ENCODE results near the gene PGAP2. TPM values are rescaled to one million over a fixed set of nuclear protein-coding genes. Genes with fewer than 3 reads are reported as not detected.
"Not testable (repeated sequence)": the region's sequence is repeated elsewhere in the genome, so short reads cannot be mapped to it uniquely, and the experiment has no call there.

Gene PGAP2
- total RNA-seq, 1 donor from 2014 or later: 10.0 TPM

DNA sequence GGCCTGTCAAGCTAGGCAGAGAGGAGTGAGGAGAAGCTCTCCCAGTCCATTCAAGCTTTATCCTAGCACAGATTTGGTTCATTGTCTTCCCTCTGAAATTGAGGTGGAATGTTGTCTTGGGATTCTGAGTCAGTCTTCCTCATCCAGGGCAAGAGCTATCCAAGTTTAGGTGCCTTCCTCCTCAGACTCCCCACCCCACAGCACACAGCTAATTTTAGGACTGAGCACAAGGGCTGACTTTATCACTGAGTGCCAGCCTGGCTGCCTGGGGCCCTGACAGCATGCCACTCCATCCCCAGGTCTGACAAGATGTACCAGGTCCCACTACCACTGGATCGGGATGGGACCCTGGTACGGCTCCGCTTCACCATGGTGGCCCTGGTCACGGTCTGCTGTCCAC lies 2.6 kb downstream of the PGAP2 start:
- Histone ChIP-seq H3K9me3 (ENCODE audit: low read depth) (no peaks in the 10 kb centered on the region), H3K36me3 (no peaks in the 10 kb centered on the region), H3K27ac (no peak overlapping the region), H3K9ac (no peak overlapping the region), H3K27me3 (no peaks in the 10 kb centered on the region), H4K20me1 (ENCODE audit: low read depth) (peaks cover 5% of the 10 kb centered on the region), H3K79me2 (ENCODE audit: low read depth) (no peaks in the 10 kb centered on the region), H2AFZ (replicated peaks) (no peak overlapping the region), H3K4me3 (no peak overlapping the region), H3K4me1 (peaks cover 4% of the 10 kb centered on the region), H3K4me2 (no peak overlapping the region), H3F3A (ENCODE audit: low read depth) (peaks cover 5% of the 10 kb centered on the region)
- TF ChIP-seq EZH2 (IDR thresholded peaks at IDR 0.05): no peak
- TF ChIP-seq, protein P1, sequence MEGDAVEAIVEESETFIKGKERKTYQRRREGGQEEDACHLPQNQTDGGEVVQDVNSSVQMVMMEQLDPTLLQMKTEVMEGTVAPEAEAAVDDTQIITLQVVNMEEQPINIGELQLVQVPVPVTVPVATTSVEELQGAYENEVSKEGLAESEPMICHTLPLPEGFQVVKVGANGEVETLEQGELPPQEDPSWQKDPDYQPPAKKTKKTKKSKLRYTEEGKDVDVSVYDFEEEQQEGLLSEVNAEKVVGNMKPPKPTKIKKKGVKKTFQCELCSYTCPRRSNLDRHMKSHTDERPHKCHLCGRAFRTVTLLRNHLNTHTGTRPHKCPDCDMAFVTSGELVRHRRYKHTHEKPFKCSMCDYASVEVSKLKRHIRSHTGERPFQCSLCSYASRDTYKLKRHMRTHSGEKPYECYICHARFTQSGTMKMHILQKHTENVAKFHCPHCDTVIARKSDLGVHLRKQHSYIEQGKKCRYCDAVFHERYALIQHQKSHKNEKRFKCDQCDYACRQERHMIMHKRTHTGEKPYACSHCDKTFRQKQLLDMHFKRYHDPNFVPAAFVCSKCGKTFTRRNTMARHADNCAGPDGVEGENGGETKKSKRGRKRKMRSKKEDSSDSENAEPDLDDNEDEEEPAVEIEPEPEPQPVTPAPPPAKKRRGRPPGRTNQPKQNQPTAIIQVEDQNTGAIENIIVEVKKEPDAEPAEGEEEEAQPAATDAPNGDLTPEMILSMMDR (IDR thresholded peaks at IDR 0.05): no peak
- no peak for TF ChIP-seq EZH2phosphoT487 (IDR thresholded peaks at IDR 0.05)
- Mint-ChIP-seq H3K4me1 (peaks cover 18% of the 10 kb centered on the region), H3K9me3 (no peaks in the 10 kb centered on the region), H3K36me3 (no peaks in the 10 kb centered on the region), H3K27me3 (ENCODE audit: insufficient read depth, low read depth) (peaks cover 3% of the 10 kb centered on the region), H3K4me3 (no peak overlapping the region), H3K27ac (no peak overlapping the region)
- no peak for DNase-seq (ENCODE audit: low spot score)

DNA sequence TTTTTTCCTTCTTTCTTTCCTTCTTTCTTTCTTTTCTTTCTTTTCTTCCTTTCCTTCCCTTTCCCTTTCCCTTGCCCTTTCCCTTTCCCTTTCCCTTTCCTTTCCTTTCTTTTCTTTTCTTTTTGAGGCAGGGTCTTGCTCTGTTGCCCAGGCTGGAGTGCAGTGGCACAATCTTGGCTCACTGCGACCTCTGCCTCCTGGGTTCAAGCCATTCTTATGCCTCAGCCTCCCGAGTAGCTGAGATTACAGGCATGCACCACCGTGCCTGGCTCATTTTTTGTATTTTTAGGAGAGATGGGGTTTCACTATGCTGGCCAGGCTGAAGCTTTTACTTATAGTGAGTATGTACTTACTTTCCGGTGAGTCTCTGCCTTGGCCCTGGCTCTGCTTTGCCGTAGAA lies 6.5 kb downstream of the PGAP2 start:
- H3K27me3 Mint-ChIP-seq (ENCODE audit: insufficient read depth, low read depth); H3K9ac ChIP-seq; H3K4me3 ChIP-seq; H3K4me1 ChIP-seq; H3K27ac Mint-ChIP-seq; H3K9me3 Mint-ChIP-seq; H3K79me2 ChIP-seq (ENCODE audit: low read depth); H3K36me3 ChIP-seq; H3K4me2 ChIP-seq; H2AFZ ChIP-seq (replicated peaks); H3K27me3 ChIP-seq; H3F3A ChIP-seq (ENCODE audit: low read depth); H3K4me1 Mint-ChIP-seq; H3K36me3 Mint-ChIP-seq; H3K4me3 Mint-ChIP-seq; H3K9me3 ChIP-seq (ENCODE audit: low read depth); H4K20me1 ChIP-seq (ENCODE audit: low read depth); DNase-seq (ENCODE audit: low spot score); H3K27ac ChIP-seq: not testable (repeated sequence)

DNA sequence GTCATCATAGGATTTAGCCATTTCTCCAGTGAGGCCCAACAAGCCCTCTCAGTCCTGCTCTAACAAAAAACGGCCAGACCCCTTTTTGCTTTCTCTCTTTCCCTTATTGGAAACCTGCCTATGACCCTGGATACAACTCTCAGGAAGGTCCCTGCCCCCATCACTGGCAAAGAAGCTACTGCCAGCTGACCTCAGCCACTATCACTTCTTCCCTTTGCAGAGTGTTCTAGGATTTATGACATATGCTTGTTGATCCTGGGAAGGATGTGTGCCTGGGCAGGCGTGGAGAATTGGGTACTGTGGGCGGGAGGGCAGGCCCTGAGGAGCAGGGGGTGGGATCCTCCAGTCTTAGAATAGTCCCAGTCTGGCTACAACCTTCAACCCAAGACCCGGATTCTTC lies 7.5 kb downstream of the PGAP2 start:
- Mint-ChIP-seq H3K9me3 (no peaks in the 10 kb centered on the region), H3K4me3 (no peak overlapping the region), H3K4me1 (peaks cover 8% of the 10 kb centered on the region), H3K27me3 (ENCODE audit: insufficient read depth, low read depth) (peaks cover 2% of the 10 kb centered on the region), H3K36me3 (peaks cover 3% of the 10 kb centered on the region), H3K27ac (no peak overlapping the region)
- no peak for TF ChIP-seq EZH2 (IDR thresholded peaks at IDR 0.05)
- TF ChIP-seq, protein P1 (IDR thresholded peaks at IDR 0.05): no peak
- no peak for TF ChIP-seq EZH2phosphoT487 (IDR thresholded peaks at IDR 0.05)
- peaks cover 5% of the 10 kb centered on the region for H4K20me1 ChIP-seq (ENCODE audit: low read depth)
- H3K4me3 ChIP-seq: no peak overlapping the region
- no peak overlapping the region for H3K27ac ChIP-seq
- H2AFZ ChIP-seq (replicated peaks): no peak overlapping the region
- H3K9ac ChIP-seq: peak overlapping the region; percentile 8
- no peaks in the 10 kb centered on the region for H3K4me1 ChIP-seq
- H3K36me3 ChIP-seq: no peaks in the 10 kb centered on the region
- no peaks in the 10 kb centered on the region for H3K27me3 ChIP-seq
- H3K79me2 ChIP-seq (ENCODE audit: low read depth): no peaks in the 10 kb centered on the region
- H3K4me2 ChIP-seq: no peak overlapping the region
- H3F3A ChIP-seq (ENCODE audit: low read depth): no peaks in the 10 kb centered on the region
- DNase-seq (ENCODE audit: low spot score): no peak
- H3K9me3 ChIP-seq (ENCODE audit: low read depth): no peaks in the 10 kb centered on the region

DNA sequence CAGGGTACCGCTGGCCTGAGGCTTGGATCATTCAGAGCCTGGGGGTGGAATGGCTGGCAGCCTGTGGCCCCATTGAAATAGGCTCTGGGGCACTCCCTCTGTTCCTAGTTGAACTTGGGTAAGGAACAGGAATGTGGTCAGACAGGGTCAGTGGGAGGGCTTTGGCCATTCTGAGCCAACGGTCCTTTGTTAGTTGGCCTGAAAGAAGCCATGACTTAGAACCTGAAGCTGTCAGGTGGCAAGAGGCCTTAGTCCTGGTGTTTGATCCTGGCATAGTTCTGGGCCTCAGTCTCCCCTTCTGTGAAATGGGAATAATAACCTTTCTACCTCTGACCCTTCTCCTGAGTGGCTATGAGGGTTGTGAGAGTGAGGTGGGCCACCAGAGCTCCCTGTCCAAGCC lies 8.3 kb downstream of the PGAP2 start:
- peaks cover 8% of the 10 kb centered on the region for H3K4me1 Mint-ChIP-seq
- Histone ChIP-seq H3K79me2 (ENCODE audit: low read depth) (no peaks in the 10 kb centered on the region), H3K4me1 (no peaks in the 10 kb centered on the region), H3K27ac (no peak overlapping the region), H3F3A (ENCODE audit: low read depth) (no peaks in the 10 kb centered on the region), H3K9me3 (ENCODE audit: low read depth) (no peaks in the 10 kb centered on the region), H3K4me2 (no peak overlapping the region), H3K27me3 (no peaks in the 10 kb centered on the region), H3K9ac (no peak overlapping the region), H2AFZ (replicated peaks) (no peak overlapping the region), H3K36me3 (no peaks in the 10 kb centered on the region), H4K20me1 (ENCODE audit: low read depth) (peaks cover 5% of the 10 kb centered on the region), H3K4me3 (no peak overlapping the region)
- peaks cover 3% of the 10 kb centered on the region for H3K36me3 Mint-ChIP-seq
- no peak overlapping the region for H3K4me3 Mint-ChIP-seq
- H3K27ac Mint-ChIP-seq: no peak overlapping the region
- no peaks in the 10 kb centered on the region for H3K9me3 Mint-ChIP-seq
- peaks cover 2% of the 10 kb centered on the region for H3K27me3 Mint-ChIP-seq (ENCODE audit: insufficient read depth, low read depth)
- no peak for DNase-seq (ENCODE audit: low spot score)
- TF ChIP-seq EZH2phosphoT487 (IDR thresholded peaks at IDR 0.05) (no peak), EZH2 (IDR thresholded peaks at IDR 0.05) (no peak)
- TF ChIP-seq, protein P1 (IDR thresholded peaks at IDR 0.05): no peak

Data from neural progenitor cell (in vitro differentiated cells).